ENCODE data around the gene GGT5.

GGT5 gene

GRCh38 chr22:24265734-24266133, 20.9 kb upstream of the GGT5 start:
- TF ChIP-seq FOXP2 (optimal IDR thresholded peaks at IDR 0.05; ENCODE audit: borderline replicate concordance, extremely low read depth, extremely low read length, insufficient read depth) (no peak), TAF1 (IDR thresholded peaks at IDR 0.05; ENCODE audit: borderline replicate concordance, insufficient read depth, low read length) (no peak), POLR2AphosphoS5 (IDR thresholded peaks at IDR 0.05; ENCODE audit: low read depth, low read length) (no peak), SIN3A (IDR thresholded peaks at IDR 0.05; ENCODE audit: borderline replicate concordance, insufficient read depth, low read length) (no peak), REST (IDR thresholded peaks at IDR 0.05; ENCODE audit: insufficient read depth in 1 of 2, low read depth in 2 of 2, low read length in 2 of 2) (no peak)

GRCh38 chr22:24247564-24248344, 2.9 kb upstream of the GGT5 start:
- no peak for TF ChIP-seq SIN3A (IDR thresholded peaks at IDR 0.05; ENCODE audit: borderline replicate concordance, insufficient read depth, low read length)
- TF ChIP-seq FOXP2 (optimal IDR thresholded peaks at IDR 0.05; ENCODE audit: borderline replicate concordance, extremely low read depth, extremely low read length, insufficient read depth), result no peak
- TF ChIP-seq TAF1 (IDR thresholded peaks at IDR 0.05; ENCODE audit: borderline replicate concordance, insufficient read depth, low read length), result no peak
- TF ChIP-seq REST (IDR thresholded peaks at IDR 0.05; ENCODE audit: insufficient read depth in 1 of 2, low read depth in 2 of 2, low read length in 2 of 2), result no peak
- no peak for TF ChIP-seq POLR2AphosphoS5 (IDR thresholded peaks at IDR 0.05; ENCODE audit: low read depth, low read length)

GRCh38 chr22:24247011-24247507, 2.2 kb upstream of the GGT5 start:
- TF ChIP-seq FOXP2 (optimal IDR thresholded peaks at IDR 0.05; ENCODE audit: borderline replicate concordance, extremely low read depth, extremely low read length, insufficient read depth), result no peak
- TF ChIP-seq SIN3A (IDR thresholded peaks at IDR 0.05; ENCODE audit: borderline replicate concordance, insufficient read depth, low read length), result no peak
- TF ChIP-seq POLR2AphosphoS5 (IDR thresholded peaks at IDR 0.05; ENCODE audit: low read depth, low read length), result no peak
- TF ChIP-seq REST (IDR thresholded peaks at IDR 0.05; ENCODE audit: insufficient read depth in 1 of 2, low read depth in 2 of 2, low read length in 2 of 2), result no peak
- TF ChIP-seq TAF1 (IDR thresholded peaks at IDR 0.05; ENCODE audit: borderline replicate concordance, insufficient read depth, low read length), result no peak

GRCh38 chr22:24244144-24244787, 616 bp downstream of the GGT5 start:
- TF ChIP-seq REST (IDR thresholded peaks at IDR 0.05; ENCODE audit: insufficient read depth in 1 of 2, low read depth in 2 of 2, low read length in 2 of 2) (no peak), SIN3A (IDR thresholded peaks at IDR 0.05; ENCODE audit: borderline replicate concordance, insufficient read depth, low read length) (no peak), TAF1 (IDR thresholded peaks at IDR 0.05; ENCODE audit: borderline replicate concordance, insufficient read depth, low read length) (no peak), POLR2AphosphoS5 (IDR thresholded peaks at IDR 0.05; ENCODE audit: low read depth, low read length) (no peak), FOXP2 (optimal IDR thresholded peaks at IDR 0.05; ENCODE audit: borderline replicate concordance, extremely low read depth, extremely low read length, insufficient read depth) (no peak)
